Fibroblast of the aortic adventitia (primary cell): Measurements from ENCODE around the gene RPS19. TPM values are rescaled to one million over a fixed set of nuclear protein-coding genes. Genes with fewer than 3 reads are reported as not detected.

Experiments used
- small RNA-seq: library from RNA; depleted of rRNA; stranded (forward); fragments of <200 nt; gene quantifications from one replicate; pipeline ENCODE3, GENCODE V24; 2012
- total RNA-seq: library from RNA; depleted of rRNA; stranded (reverse); fragments of >200 nt; gene quantifications from 2 replicates; pipeline ENCODE4 v1.2.3, GENCODE V29; 2012; ENCODE audit warnings: low replicate concordance

RPS19 gene
- total RNA-seq, 1 donor = 1,080 TPM

Small RNA genes lying within 50 kb of the gene (small RNA-seq; reads per million reads assigned to genes)
- gene MIR6797 = not detected

Other genes with a start within 250 kb of the RPS19 start
- not detected in 2 replicates for gene CEACAM4, start 233.2 kb upstream of the RPS19 start, total RNA-seq
- gene CEACAM7, start 172.0 kb upstream of the RPS19 start, total RNA-seq = not detected in 2 replicates
- gene CEACAM5, start 151.6 kb upstream of the RPS19 start, total RNA-seq = not detected in 2 replicates
- not detected in 2 replicates for gene CEACAM6, start 104.7 kb upstream of the RPS19 start, total RNA-seq
- not detected in 2 replicates for gene CEACAM3, start 63.7 kb upstream of the RPS19 start, total RNA-seq
- gene LYPD4, start 15.6 kb upstream of the RPS19 start, total RNA-seq = not detected in 2 replicates
- not detected in 2 replicates for gene DMRTC2, start 15.2 kb upstream of the RPS19 start, total RNA-seq
- 0.09 TPM in 1 of 2 replicates, not detected in the other for gene CD79A, start 17.0 kb downstream of the RPS19 start, total RNA-seq
- 26.8 and 57.6 TPM in 2 replicates for gene ARHGEF1, start 22.9 kb downstream of the RPS19 start, total RNA-seq
- gene ERFL, start 68.2 kb downstream of the RPS19 start, total RNA-seq = 0.57 TPM in 1 of 2 replicates, not detected in the other
- gene RABAC1, start 99.1 kb downstream of the RPS19 start, total RNA-seq = 122 and 201 TPM in 2 replicates
- gene ATP1A3, start 134.0 kb downstream of the RPS19 start, total RNA-seq = not detected in 2 replicates
- 0.08 and 0.18 TPM in 2 replicates for gene GRIK5, start 210.0 kb downstream of the RPS19 start, total RNA-seq
- 4.7 and 17.2 TPM in 2 replicates for gene ZNF574, start 215.9 kb downstream of the RPS19 start, total RNA-seq